Loucy (cell line): ENCODE measurements around the gene MSMP.

Experiments
- EZH2phosphoT487 ChIP-seq: fragments of 200-600 bp; IDR thresholded peaks from 2 replicates; pipeline ENCODE4 v1.6.1; 2018; ENCODE audit warnings: antibody characterized with exemption, mild to moderate bottlenecking, moderate library complexity, borderline replicate concordance
- TF ChIP-seq, protein P1 (sequence below): fragments of 200-600 bp; sonication (generic); conservative IDR thresholded peaks from 2 replicates; pipeline ENCODE4 v1.5.1; 2014; ENCODE audit warnings: mild to moderate bottlenecking, antibody characterized with exemption, low read length

DNA sequence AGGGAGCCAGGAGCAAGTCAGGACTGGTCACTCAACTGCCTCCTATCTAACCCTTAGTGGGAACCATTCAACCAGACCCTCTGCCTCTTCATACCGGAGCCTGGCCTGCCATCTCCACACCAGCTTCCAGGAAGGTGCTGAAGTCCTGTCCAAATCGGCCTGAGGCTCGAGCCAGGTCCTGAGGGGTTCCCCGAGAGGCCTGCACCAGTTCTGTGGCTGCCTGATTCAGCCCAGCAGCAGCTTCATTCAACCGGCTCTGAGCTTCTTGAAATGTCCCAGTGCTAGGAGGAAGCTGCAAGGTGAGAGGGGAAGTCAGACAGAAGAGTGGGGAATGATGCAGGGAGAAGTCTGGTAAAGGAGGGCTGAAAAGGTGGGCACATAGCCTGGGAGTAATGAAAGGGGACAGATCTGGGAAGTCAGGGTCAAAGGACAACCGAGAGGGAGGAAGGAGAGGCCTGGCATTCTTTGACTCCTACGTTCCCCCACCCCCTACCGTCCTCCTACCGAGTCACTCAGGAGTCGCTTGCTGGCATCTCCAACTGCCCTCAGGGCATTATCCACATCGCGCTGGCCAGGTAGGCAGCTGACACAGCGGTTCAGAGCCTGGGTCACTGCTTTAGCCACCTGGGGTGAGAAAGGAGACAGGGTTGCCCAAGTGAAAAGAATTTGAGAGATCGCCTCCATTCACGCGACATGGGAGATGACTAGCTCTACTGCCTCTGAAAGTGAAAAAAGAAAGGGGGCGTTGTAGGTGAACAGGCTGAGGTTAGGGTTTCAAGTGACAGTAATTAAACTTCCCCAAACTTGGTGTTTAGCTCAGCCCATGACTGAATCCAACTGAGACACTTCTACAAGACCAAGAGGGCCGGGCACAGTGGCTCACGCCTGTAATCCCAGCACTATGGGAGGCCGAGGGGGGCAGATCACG lies 42.3 kb downstream of the MSMP start:
- TF ChIP-seq, protein P1, sequence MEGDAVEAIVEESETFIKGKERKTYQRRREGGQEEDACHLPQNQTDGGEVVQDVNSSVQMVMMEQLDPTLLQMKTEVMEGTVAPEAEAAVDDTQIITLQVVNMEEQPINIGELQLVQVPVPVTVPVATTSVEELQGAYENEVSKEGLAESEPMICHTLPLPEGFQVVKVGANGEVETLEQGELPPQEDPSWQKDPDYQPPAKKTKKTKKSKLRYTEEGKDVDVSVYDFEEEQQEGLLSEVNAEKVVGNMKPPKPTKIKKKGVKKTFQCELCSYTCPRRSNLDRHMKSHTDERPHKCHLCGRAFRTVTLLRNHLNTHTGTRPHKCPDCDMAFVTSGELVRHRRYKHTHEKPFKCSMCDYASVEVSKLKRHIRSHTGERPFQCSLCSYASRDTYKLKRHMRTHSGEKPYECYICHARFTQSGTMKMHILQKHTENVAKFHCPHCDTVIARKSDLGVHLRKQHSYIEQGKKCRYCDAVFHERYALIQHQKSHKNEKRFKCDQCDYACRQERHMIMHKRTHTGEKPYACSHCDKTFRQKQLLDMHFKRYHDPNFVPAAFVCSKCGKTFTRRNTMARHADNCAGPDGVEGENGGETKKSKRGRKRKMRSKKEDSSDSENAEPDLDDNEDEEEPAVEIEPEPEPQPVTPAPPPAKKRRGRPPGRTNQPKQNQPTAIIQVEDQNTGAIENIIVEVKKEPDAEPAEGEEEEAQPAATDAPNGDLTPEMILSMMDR = no peak
- no peak for TF ChIP-seq EZH2phosphoT487
